A549 (cell line): Measurements from ENCODE around the gene TM7SF2. TPM values are rescaled to one million over a fixed set of nuclear protein-coding genes. Genes with fewer than 3 reads are reported as not detected.

Experiments
- ATAC-seq, 2 experiments: fragments of 200-7000 bp in 1 of 2; fragments of >200 bp in 1 of 2; cut with Nextera tagmentation in 1 of 2; cut with Tn5 transposase in 1 of 2; 3 replicates each; pipeline versions ENCODE4 v1.8.0 to v1.9.1; 2018 to 2020; ENCODE audit warnings: mild to moderate bottlenecking in 1 of 2, moderate library complexity in 1 of 2
- CTCF ChIA-PET: fragments of 300-600 bp; sonication (Branson Sonifier 250); formaldehyde crosslinking; extraction: SDS; loops from one replicate; lab custom pipeline; 2021; ENCODE audit warnings: antibody characterized with exemption, inconsistent platforms; lab: Yijun Ruan, JAX
- POLR2A ChIA-PET: fragments of 350-600 bp; formaldehyde crosslinking; extraction: SDS; loops from one replicate; lab custom pipeline; 2021; ENCODE audit warnings: antibody characterized with exemption, inconsistent platforms; lab: Yijun Ruan, JAX
- DNase-seq, 2 experiments: peaks; one replicate each; pipeline versions ENCODE4 v3.0.0 to v3.0.0-alpha.2; 2011 to 2016; ENCODE audit warnings: low read depth in 1 of 2, low spot score in 1 of 2
- FAIRE-seq: peaks from 2 replicates; lab custom pipeline; 2011; peaks lifted over from hg19 to GRCh38; lab: Jason Lieb, UNC
- H3K27ac ChIP-seq, 2 experiments: fragments of >200 bp; sonication (Bioruptor Twin); formaldehyde crosslinking; 3 replicates each; pipeline ENCODE4 v1.5.1; 2016 to 2017
- H3K4me1 ChIP-seq: fragments of >200 bp; sonication (Bioruptor Twin); formaldehyde crosslinking; 3 replicates; pipeline ENCODE4 v1.6.1; 2016
- H3K4me2 ChIP-seq: fragments of >200 bp; sonication (Bioruptor Twin); formaldehyde crosslinking; 3 replicates; pipeline ENCODE4 v1.6.1; 2016
- H3K4me3 ChIP-seq: fragments of >200 bp; sonication (Bioruptor Twin); formaldehyde crosslinking; 3 replicates; pipeline ENCODE4 v1.5.1; 2016
- H3K9me3 ChIP-seq: fragments of >200 bp; sonication (Bioruptor Twin); formaldehyde crosslinking; 3 replicates; pipeline ENCODE4 v1.6.1; 2016
- BHLHE40 ChIP-seq: IDR thresholded peaks from 2 replicates; pipeline ENCODE4 v1.6.1; 2012; ENCODE audit warnings: low read depth, low read length, inconsistent platforms
- CBX8 ChIP-seq: fragments of 200-600 bp; sonication (generic); IDR thresholded peaks from 2 replicates; pipeline ENCODE4 v1.6.1; 2016
- CEBPB ChIP-seq, 2 experiments: fragments of >200 bp in 1 of 2; sonication (Bioruptor Twin) in 1 of 2; formaldehyde crosslinking in 1 of 2; IDR thresholded peaks; 2 replicates each; pipeline ENCODE4 v1.6.1; 2012 to 2016
- EHMT2 ChIP-seq: fragments of 200-600 bp; sonication (generic); IDR thresholded peaks from 2 replicates; pipeline ENCODE4 v1.6.1; 2016; ENCODE audit warnings: antibody characterized with exemption, low read depth, mild to moderate bottlenecking, moderate library complexity
- ESRRA ChIP-seq: fragments of 150-350 bp; IDR thresholded peaks from 2 replicates; pipeline ENCODE4 v1.6.1; 2014; ENCODE audit warnings: mild to moderate bottlenecking, low read length, borderline replicate concordance
- FOSB ChIP-seq: fragments of 250-450 bp; sonication (Bioruptor Pico); IDR thresholded peaks from 2 replicates; pipeline ENCODE4 v1.5.0; 2020; ENCODE audit warnings: mild to moderate bottlenecking, moderate library complexity
- FOSL2 ChIP-seq, 2 experiments: fragments of 450-650 bp in 1 of 2; fragments of >200 bp in 1 of 2; sonication (Bioruptor Twin) in 1 of 2; formaldehyde crosslinking; IDR thresholded peaks; 2 replicates each; pipeline versions ENCODE4 v1.5.0 to v1.6.1; 2016 to 2020; ENCODE audit warnings: mild to moderate bottlenecking in 1 of 2, moderate library complexity in 1 of 2
- GATA3 ChIP-seq: IDR thresholded peaks from 2 replicates; pipeline ENCODE4 v1.6.1; 2012; ENCODE audit warnings: borderline replicate concordance
- HOXA7 ChIP-seq: fragments of 250-450 bp; sonication (Bioruptor Pico); IDR thresholded peaks from 2 replicates; pipeline ENCODE4 v1.5.0; 2020; ENCODE audit warnings: mild to moderate bottlenecking, moderate library complexity
- HOXB13 ChIP-seq: fragments of 250-450 bp; sonication (Bioruptor Pico); IDR thresholded peaks from 2 replicates; pipeline ENCODE4 v1.5.0; 2020; ENCODE audit warnings: low read depth, mild to moderate bottlenecking, moderate library complexity
- KDM1A ChIP-seq: fragments of 200-600 bp; sonication (generic); IDR thresholded peaks from 2 replicates; pipeline ENCODE4 v1.6.1; 2016; ENCODE audit warnings: low read depth, mild to moderate bottlenecking
- KDM5A ChIP-seq: fragments of 200-600 bp; sonication (generic); IDR thresholded peaks from 2 replicates; pipeline ENCODE4 v1.6.1; 2016; ENCODE audit warnings: antibody characterized with exemption, mild to moderate bottlenecking
- MAFK ChIP-seq: fragments of 450-650 bp; IDR thresholded peaks from 2 replicates; pipeline ENCODE4 v1.6.1; 2014; ENCODE audit not compliant: partially characterized antibody
- MAZ ChIP-seq: fragments of 150-350 bp; IDR thresholded peaks from 2 replicates; pipeline ENCODE4 v1.6.1; 2014; ENCODE audit warnings: antibody characterized with exemption, low read depth, low read length, borderline replicate concordance
- POLR2A ChIP-seq: IDR thresholded peaks from 2 replicates; pipeline ENCODE4 v1.6.1; 2012; ENCODE audit warnings: mild to moderate bottlenecking, low read length
- POLR2AphosphoS2 ChIP-seq: conservative IDR thresholded peaks from 2 replicates; pipeline ENCODE4 v1.6.1; 2012; ENCODE audit warnings: low read length, improper control_type of control experiment, inconsistent platforms
- RARB ChIP-seq: fragments of 250-450 bp; sonication (Bioruptor Pico); IDR thresholded peaks from 2 replicates; pipeline ENCODE4 v1.8.0; 2021; ENCODE audit warnings: mild to moderate bottlenecking, moderate library complexity
- RCOR1 ChIP-seq: fragments of 150-350 bp; IDR thresholded peaks from 2 replicates; pipeline ENCODE4 v1.6.1; 2014; ENCODE audit warnings: antibody characterized with exemption, low read length, low read depth
- RFX5 ChIP-seq: fragments of 450-650 bp; IDR thresholded peaks from 2 replicates; pipeline ENCODE4 v1.7.1; 2014; ENCODE audit warnings: antibody characterized with exemption, mild to moderate bottlenecking, moderate library complexity
- SREBF2 ChIP-seq: fragments of 450-650 bp; IDR thresholded peaks from 2 replicates; pipeline ENCODE4 v1.6.1; 2014; ENCODE audit warnings: mild to moderate bottlenecking, moderate library complexity
- ZSCAN20 ChIP-seq: fragments of 250-450 bp; sonication (Bioruptor Pico); IDR thresholded peaks from 2 replicates; pipeline ENCODE4 v1.8.0; 2022; ENCODE audit warnings: mild to moderate bottlenecking, moderate library complexity
- WGBS: methylation state at CpG from one replicate; pipeline ENCODE4 v1.1.6; 2017; ENCODE audit errors: missing lambda C conversion rate; 5-methylcytosine and 5-hydroxymethylcytosine counted together
- polyA plus RNA-seq, 4 experiments: library from polyadenylated mRNA; depleted of rRNA in 3 of 4; stranded (reverse); fragments of >200 nt; fragmentation: RNase III in 1 of 4; extraction: RNeasy Plus Mini Kit Qiagen cat#74134 plus additional on column Dnase treatment in 1 of 4; gene quantifications; 2 replicates in 3 of 4; 3 replicates in 1 of 4; pipeline ENCODE4 v1.2.3, GENCODE V29; 2011 to 2017
- TF ChIP-seq, protein P1 (sequence below): fragments of 150-350 bp; IDR thresholded peaks from 2 replicates; pipeline ENCODE4 v1.6.1; 2014; ENCODE audit warnings: low read depth, mild to moderate bottlenecking, low read length
- TF ChIP-seq, protein P2 (sequence below): fragments of 200-600 bp; sonication (generic); IDR thresholded peaks from 2 replicates; pipeline ENCODE4 v1.6.1; 2016; ENCODE audit warnings: antibody characterized with exemption, mild to moderate bottlenecking, moderate library complexity
- TF ChIP-seq, protein P3 (sequence below): IDR thresholded peaks from 2 replicates; pipeline ENCODE4 v1.6.1; 2012
- TF ChIP-seq, protein P4 (sequence below): fragments of >200 bp; sonication (Bioruptor Twin); formaldehyde crosslinking; IDR thresholded peaks from 3 replicates; pipeline ENCODE4 v1.6.1; 2016
- TF ChIP-seq, protein P5 (sequence below): fragments of >200 bp; sonication (Bioruptor Twin); formaldehyde crosslinking; IDR thresholded peaks from 3 replicates; pipeline ENCODE4 v1.5.1; 2016
- TF ChIP-seq, protein P6 (sequence below): fragments of 450-650 bp; IDR thresholded peaks from 2 replicates; pipeline ENCODE4 v1.6.1; 2014; ENCODE audit warnings: antibody characterized with exemption

Gene TM7SF2
- polyA plus RNA-seq, 2 of the 4 experiments (the other 2 are of a cell fraction): 8.2 TPM

DNA sequence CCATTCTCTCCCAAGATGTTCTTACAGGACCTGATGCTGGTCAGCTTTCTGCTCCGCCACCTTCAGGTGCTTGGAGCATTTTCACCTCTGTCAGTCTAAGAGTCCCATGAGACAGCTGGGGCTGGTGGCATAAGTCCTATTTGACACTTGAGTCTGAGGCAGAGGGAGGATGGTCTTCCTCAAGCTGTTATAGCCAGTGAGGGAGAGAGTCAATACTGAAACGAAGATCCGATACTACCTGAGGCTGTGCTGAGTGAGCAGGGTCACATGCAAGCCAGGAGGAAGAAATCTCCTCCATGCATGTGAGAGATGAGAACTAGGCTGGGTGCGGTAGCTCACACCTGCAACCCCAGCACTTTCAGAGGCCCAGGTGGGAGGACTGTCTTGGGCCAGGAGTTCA, 22.1 kb upstream of the TM7SF2 start:
- H3K4me1 ChIP-seq: peaks cover 10% of the 10 kb centered on the region
- DNase-seq: no peak
- H3K4me2 ChIP-seq: no peak overlapping the region
- 92% methylated on average over 4 of the region's 4 CpGs for WGBS
- FAIRE-seq: no peak
- TF ChIP-seq FOSL2 (IDR thresholded peaks at IDR 0.05): no peak
- TF ChIP-seq FOSL2 (CRISPR knock-in tag; IDR thresholded peaks at IDR 0.05): no peak
- TF ChIP-seq ZSCAN20: no peak
- TF ChIP-seq, protein P1, sequence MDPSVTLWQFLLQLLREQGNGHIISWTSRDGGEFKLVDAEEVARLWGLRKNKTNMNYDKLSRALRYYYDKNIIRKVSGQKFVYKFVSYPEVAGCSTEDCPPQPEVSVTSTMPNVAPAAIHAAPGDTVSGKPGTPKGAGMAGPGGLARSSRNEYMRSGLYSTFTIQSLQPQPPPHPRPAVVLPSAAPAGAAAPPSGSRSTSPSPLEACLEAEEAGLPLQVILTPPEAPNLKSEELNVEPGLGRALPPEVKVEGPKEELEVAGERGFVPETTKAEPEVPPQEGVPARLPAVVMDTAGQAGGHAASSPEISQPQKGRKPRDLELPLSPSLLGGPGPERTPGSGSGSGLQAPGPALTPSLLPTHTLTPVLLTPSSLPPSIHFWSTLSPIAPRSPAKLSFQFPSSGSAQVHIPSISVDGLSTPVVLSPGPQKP: no peak
- TF ChIP-seq, protein P2, sequence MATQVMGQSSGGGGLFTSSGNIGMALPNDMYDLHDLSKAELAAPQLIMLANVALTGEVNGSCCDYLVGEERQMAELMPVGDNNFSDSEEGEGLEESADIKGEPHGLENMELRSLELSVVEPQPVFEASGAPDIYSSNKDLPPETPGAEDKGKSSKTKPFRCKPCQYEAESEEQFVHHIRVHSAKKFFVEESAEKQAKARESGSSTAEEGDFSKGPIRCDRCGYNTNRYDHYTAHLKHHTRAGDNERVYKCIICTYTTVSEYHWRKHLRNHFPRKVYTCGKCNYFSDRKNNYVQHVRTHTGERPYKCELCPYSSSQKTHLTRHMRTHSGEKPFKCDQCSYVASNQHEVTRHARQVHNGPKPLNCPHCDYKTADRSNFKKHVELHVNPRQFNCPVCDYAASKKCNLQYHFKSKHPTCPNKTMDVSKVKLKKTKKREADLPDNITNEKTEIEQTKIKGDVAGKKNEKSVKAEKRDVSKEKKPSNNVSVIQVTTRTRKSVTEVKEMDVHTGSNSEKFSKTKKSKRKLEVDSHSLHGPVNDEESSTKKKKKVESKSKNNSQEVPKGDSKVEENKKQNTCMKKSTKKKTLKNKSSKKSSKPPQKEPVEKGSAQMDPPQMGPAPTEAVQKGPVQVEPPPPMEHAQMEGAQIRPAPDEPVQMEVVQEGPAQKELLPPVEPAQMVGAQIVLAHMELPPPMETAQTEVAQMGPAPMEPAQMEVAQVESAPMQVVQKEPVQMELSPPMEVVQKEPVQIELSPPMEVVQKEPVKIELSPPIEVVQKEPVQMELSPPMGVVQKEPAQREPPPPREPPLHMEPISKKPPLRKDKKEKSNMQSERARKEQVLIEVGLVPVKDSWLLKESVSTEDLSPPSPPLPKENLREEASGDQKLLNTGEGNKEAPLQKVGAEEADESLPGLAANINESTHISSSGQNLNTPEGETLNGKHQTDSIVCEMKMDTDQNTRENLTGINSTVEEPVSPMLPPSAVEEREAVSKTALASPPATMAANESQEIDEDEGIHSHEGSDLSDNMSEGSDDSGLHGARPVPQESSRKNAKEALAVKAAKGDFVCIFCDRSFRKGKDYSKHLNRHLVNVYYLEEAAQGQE: no peak
- TF ChIP-seq HOXA7 (CRISPR knock-in tag): no peak
- no peak for TF ChIP-seq GATA3
- TF ChIP-seq EHMT2: no peak
- TF ChIP-seq KDM5A: no peak
- TF ChIP-seq FOSB (CRISPR knock-in tag): no peak
- TF ChIP-seq, protein P3, sequence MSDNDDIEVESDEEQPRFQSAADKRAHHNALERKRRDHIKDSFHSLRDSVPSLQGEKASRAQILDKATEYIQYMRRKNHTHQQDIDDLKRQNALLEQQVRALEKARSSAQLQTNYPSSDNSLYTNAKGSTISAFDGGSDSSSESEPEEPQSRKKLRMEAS: no peak
- TF ChIP-seq, protein P4, sequence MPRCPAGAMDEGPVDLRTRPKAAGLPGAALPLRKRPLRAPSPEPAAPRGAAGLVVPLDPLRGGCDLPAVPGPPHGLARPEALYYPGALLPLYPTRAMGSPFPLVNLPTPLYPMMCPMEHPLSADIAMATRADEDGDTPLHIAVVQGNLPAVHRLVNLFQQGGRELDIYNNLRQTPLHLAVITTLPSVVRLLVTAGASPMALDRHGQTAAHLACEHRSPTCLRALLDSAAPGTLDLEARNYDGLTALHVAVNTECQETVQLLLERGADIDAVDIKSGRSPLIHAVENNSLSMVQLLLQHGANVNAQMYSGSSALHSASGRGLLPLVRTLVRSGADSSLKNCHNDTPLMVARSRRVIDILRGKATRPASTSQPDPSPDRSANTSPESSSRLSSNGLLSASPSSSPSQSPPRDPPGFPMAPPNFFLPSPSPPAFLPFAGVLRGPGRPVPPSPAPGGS: no peak
- no peak for TF ChIP-seq POLR2A
- TF ChIP-seq MAFK: no peak
- no peak overlapping the region for H3K4me3 ChIP-seq
- CTCF ChIA-PET: interaction anchor here (0.6 to 4.7 kb wide), 8 partner anchors 11 to 209 kb away, joined by 3 to 30 read pairs (median 4); partner anchors contain the start of genes SNX15 and TM7SF2
- no peaks in the 10 kb centered on the region for H3K9me3 ChIP-seq
- no peak overlapping the region for H3K27ac ChIP-seq
- POLR2A ChIA-PET: no interaction called here
- no peak for ATAC-seq

DNA sequence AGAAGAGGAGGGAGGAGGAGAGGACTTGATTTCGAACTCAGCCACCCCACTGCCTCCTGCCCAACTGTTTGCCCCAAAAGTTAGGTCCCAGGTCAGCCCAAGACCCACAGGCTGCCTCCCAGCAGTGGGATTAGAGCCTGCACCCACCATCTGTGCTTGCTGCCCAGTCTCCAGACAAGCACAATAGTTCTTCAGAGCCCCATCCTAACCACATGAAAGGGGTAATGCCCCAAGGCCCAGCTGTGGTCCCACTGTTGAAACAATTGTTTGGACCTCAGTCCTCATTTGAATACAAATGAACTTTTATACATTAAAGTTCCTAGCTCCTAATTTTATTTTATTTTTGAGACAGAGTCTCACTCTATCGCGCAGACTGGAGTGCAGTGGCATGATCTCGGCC, 21.0 kb upstream of the TM7SF2 start:
- CTCF ChIA-PET: interaction anchor here (0.7 to 4.7 kb wide), 7 partner anchors 12 to 133 kb away, joined by 3 to 30 read pairs (median 6); partner anchors contain the start of genes ARL2, SNX15 and TM7SF2

More for the DNA sequence above, 21.0 kb upstream of the TM7SF2 start:
- Histone ChIP-seq H3K4me1 (peaks cover 1% of the 10 kb centered on the region; the same call in 1 of the 3 replicates), H3K4me2 (no peak overlapping the region), H3K4me3 (no peak overlapping the region), H3K9me3 (no peaks in the 10 kb centered on the region)
- WGBS: 80% methylated on average over 4 of the region's 4 CpGs
- no peak for DNase-seq
- no peak for ATAC-seq
- POLR2A ChIA-PET: interaction anchor here (0.7 kb wide), 1 partner anchor 508 kb away, joined by 6 read pairs; no protein-coding TSS in a partner anchor
- FAIRE-seq: no peak
- no peak for TF ChIP-seq ESRRA
- TF ChIP-seq HOXB13 (CRISPR knock-in tag): no peak
- TF ChIP-seq CEBPB (IDR thresholded peaks at IDR 0.05): no peak
- TF ChIP-seq KDM1A: no peak
- TF ChIP-seq MAZ: no peak
- no peak for TF ChIP-seq CBX8
- TF ChIP-seq BHLHE40: no peak
- TF ChIP-seq FOSB (CRISPR knock-in tag): no peak
- TF ChIP-seq, protein P5, sequence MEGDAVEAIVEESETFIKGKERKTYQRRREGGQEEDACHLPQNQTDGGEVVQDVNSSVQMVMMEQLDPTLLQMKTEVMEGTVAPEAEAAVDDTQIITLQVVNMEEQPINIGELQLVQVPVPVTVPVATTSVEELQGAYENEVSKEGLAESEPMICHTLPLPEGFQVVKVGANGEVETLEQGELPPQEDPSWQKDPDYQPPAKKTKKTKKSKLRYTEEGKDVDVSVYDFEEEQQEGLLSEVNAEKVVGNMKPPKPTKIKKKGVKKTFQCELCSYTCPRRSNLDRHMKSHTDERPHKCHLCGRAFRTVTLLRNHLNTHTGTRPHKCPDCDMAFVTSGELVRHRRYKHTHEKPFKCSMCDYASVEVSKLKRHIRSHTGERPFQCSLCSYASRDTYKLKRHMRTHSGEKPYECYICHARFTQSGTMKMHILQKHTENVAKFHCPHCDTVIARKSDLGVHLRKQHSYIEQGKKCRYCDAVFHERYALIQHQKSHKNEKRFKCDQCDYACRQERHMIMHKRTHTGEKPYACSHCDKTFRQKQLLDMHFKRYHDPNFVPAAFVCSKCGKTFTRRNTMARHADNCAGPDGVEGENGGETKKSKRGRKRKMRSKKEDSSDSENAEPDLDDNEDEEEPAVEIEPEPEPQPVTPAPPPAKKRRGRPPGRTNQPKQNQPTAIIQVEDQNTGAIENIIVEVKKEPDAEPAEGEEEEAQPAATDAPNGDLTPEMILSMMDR: no peak
- TF ChIP-seq, protein P6, sequence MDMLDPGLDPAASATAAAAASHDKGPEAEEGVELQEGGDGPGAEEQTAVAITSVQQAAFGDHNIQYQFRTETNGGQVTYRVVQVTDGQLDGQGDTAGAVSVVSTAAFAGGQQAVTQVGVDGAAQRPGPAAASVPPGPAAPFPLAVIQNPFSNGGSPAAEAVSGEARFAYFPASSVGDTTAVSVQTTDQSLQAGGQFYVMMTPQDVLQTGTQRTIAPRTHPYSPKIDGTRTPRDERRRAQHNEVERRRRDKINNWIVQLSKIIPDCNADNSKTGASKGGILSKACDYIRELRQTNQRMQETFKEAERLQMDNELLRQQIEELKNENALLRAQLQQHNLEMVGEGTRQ: no peak
- no peak for TF ChIP-seq RFX5
- no peak for TF ChIP-seq RARB (CRISPR knock-in tag)
- no peak for TF ChIP-seq HOXA7 (CRISPR knock-in tag)
- TF ChIP-seq RCOR1: no peak
- no peak for TF ChIP-seq SREBF2
- TF ChIP-seq FOSL2 (IDR thresholded peaks at IDR 0.05): no peak
- no peak for TF ChIP-seq FOSL2 (CRISPR knock-in tag; IDR thresholded peaks at IDR 0.05)
- no peak for TF ChIP-seq POLR2AphosphoS2
- TF ChIP-seq, all 56 proteins: peak for 0
- no peak overlapping the region for H3K27ac ChIP-seq
